Measurements from ENCODE around the gene AQP2. TPM values are rescaled to one million over a fixed set of nuclear protein-coding genes. Genes with fewer than 3 reads are reported as not detected.

The AQP2 gene
- polyA plus RNA-seq, 1 of the 3 experiments (the other 2 are of a cell fraction): not detected

GRCh38 chr12:49924628-49925246, 25.8 kb upstream of the AQP2 start:
- ChIA-PET CTCF (interaction anchor here (2.1 kb wide), 1 partner anchor 20 kb away, joined by 10 read pairs; no protein-coding TSS in a partner anchor), POLR2A (no interaction called here)
- 92% methylated on average over 7 of the region's 7 CpGs for WGBS (ENCODE audit: low lambda C conversion rate)
- H3K79me2 ChIP-seq (ENCODE audit: insufficient read depth): no peaks in the 10 kb centered on the region
- no peak overlapping the region for H3K4me2 ChIP-seq
- H3K4me1 ChIP-seq (ENCODE audit: control insufficient read depth in 1 of 2, insufficient read depth in 2 of 2, low read depth in 1 of 2, low read length in 1 of 2): 0 out of 4 replicates have a peak, but pooled peaks cover 0 to 4% of the 10 kb centered on the region in 2 experiments
- no peak overlapping the region for H3K4me3 ChIP-seq (ENCODE audit: low read depth in 2 of 2, low read length in 1 of 2)
- no peak for TF ChIP-seq POLR2AphosphoS5 (IDR thresholded peaks at IDR 0.05; ENCODE audit: low read depth, low read length)
- TF ChIP-seq TCF12 (IDR thresholded peaks at IDR 0.05): no peak
- TF ChIP-seq YY1 (IDR thresholded peaks at IDR 0.05; ENCODE audit: low read depth): no peak
- TF ChIP-seq JUND (IDR thresholded peaks at IDR 0.05): no peak
- no peak for TF ChIP-seq NRF1 (IDR thresholded peaks at IDR 0.05; ENCODE audit: low read depth, low read length)
- no peak for TF ChIP-seq REST (IDR thresholded peaks at IDR 0.05; ENCODE audit: low read depth, low read length)
- no peak for TF ChIP-seq ZBTB33 (IDR thresholded peaks at IDR 0.05; ENCODE audit: borderline replicate concordance, low read depth)
- no peak for TF ChIP-seq NFIC (IDR thresholded peaks at IDR 0.05; ENCODE audit: borderline replicate concordance)
- TF ChIP-seq TAF1 (IDR thresholded peaks at IDR 0.05; ENCODE audit: borderline replicate concordance, low read depth, low read length): no peak
- TF ChIP-seq USF1 (IDR thresholded peaks at IDR 0.05; ENCODE audit: borderline replicate concordance, low read depth): no peak
- no peak for TF ChIP-seq SMC3 (IDR thresholded peaks at IDR 0.05; ENCODE audit: low read depth, low read length)
- no peak for TF ChIP-seq FOXJ3 (CRISPR knock-in tag; IDR thresholded peaks at IDR 0.05)
- TF ChIP-seq IRF3 (IDR thresholded peaks at IDR 0.05; ENCODE audit: low read depth, low read length): no peak
- no peak for TF ChIP-seq EZH2phosphoT487 (IDR thresholded peaks at IDR 0.05; ENCODE audit: borderline replicate concordance, low read depth)
- TF ChIP-seq SIN3A (IDR thresholded peaks at IDR 0.05; ENCODE audit: borderline replicate concordance, low read depth, low read length): no peak
- no peak for TF ChIP-seq GATA2 (CRISPR knock-in tag; IDR thresholded peaks at IDR 0.05)
- TF ChIP-seq FOSL2 (IDR thresholded peaks at IDR 0.05; ENCODE audit: borderline replicate concordance, low read depth): no peak
- TF ChIP-seq MAX (IDR thresholded peaks at IDR 0.05; ENCODE audit: low read depth): no peak
- no peaks in the 10 kb centered on the region for H3K36me3 ChIP-seq (replicated peaks in 1 of 2; ENCODE audit: control insufficient read depth in 1 of 2, insufficient read depth in 2 of 2, low read length in 1 of 2)
- no peak overlapping the region for H2AFZ ChIP-seq (ENCODE audit: low read depth)
- H3K27me3 ChIP-seq (ENCODE audit: insufficient read depth): no peaks in the 10 kb centered on the region
- no peak for DNase-seq
- no peaks in the 10 kb centered on the region for H3F3A ChIP-seq (replicated peaks; ENCODE audit: insufficient read depth)
- no peaks in the 10 kb centered on the region for H3K9me3 ChIP-seq
- no peak overlapping the region for H3K9ac ChIP-seq
- H3K9me2 ChIP-seq: no peaks in the 10 kb centered on the region
- no peaks in the 10 kb centered on the region for H4K20me1 ChIP-seq (ENCODE audit: insufficient read depth)
- no peak overlapping the region for H3K27ac ChIP-seq (ENCODE audit: low read depth in 2 of 2, low read length in 1 of 2)

Measured in SK-N-SH (cell line).